PC-9 (cell line): ENCODE data around the gene SMARCA4. TPM values are rescaled to one million over a fixed set of nuclear protein-coding genes. Genes with fewer than 3 reads are reported as not detected.
"Not testable (repeated sequence)": the region's sequence is repeated elsewhere in the genome, so short reads cannot be mapped to it uniquely, and the experiment has no call there.

Experiments used
- BruUV-seq: library from RNA; stranded (reverse); fragments of 400-500 nt; replicated peaks from 2 replicates; lab custom pipeline; 2021; lab: Mats Ljungman, UMichigan
- CTCF ChIA-PET: fragments of 300-600 bp; sonication (Branson Sonifier 250); formaldehyde crosslinking; loops from one replicate; lab custom pipeline; 2022; ENCODE audit warnings: antibody characterized with exemption; lab: Charles Lee
- POLR2A ChIA-PET: fragments of 300-600 bp; sonication (Branson Sonifier 250); formaldehyde crosslinking; loops from one replicate; lab custom pipeline; 2022; ENCODE audit warnings: antibody characterized with exemption; ENCODE audit not compliant: unreplicated experiment; lab: Charles Lee
- DNase-seq, 2 experiments: peaks; one replicate each; pipeline versions ENCODE4 v3.0.0 to v3.0.0-alpha.2; 2015 to 2022; ENCODE audit warnings: mixed read lengths in 1 of 2
- H2AFZ ChIP-seq: fragments of 200-600 bp; sonication (generic); 2 replicates; pipeline ENCODE4 v1.8.1; 2017; ENCODE audit warnings: antibody characterized with exemption
- H3F3A ChIP-seq: fragments of 200-600 bp; sonication (generic); 2 replicates; pipeline ENCODE4 v1.8.1; 2017; ENCODE audit warnings: antibody characterized with exemption, mild to moderate bottlenecking, low read depth; ENCODE audit not compliant: insufficient read depth
- H3K27ac ChIP-seq: fragments of 200-600 bp; sonication (generic); 2 replicates; pipeline ENCODE4 v1.6.1; 2016; ENCODE audit warnings: mixed run types
- H3K27me3 ChIP-seq: fragments of 200-600 bp; sonication (generic); 2 replicates; pipeline ENCODE4 v1.6.1; 2016; ENCODE audit warnings: low read depth, mixed run types; ENCODE audit not compliant: insufficient read depth
- H3K36me3 ChIP-seq: fragments of 200-600 bp; sonication (generic); 2 replicates; pipeline ENCODE4 v1.6.1; 2016; ENCODE audit warnings: low read depth, mixed run types
- H3K4me1 ChIP-seq: fragments of 200-600 bp; sonication (generic); replicated peaks from 2 replicates; pipeline ENCODE4 v1.6.1; 2016; ENCODE audit warnings: mixed run types; ENCODE audit not compliant: insufficient read depth
- H3K4me2 ChIP-seq: fragments of 200-600 bp; sonication (generic); 2 replicates; pipeline ENCODE4 v1.6.1; 2017; ENCODE audit warnings: mixed run types
- H3K4me3 ChIP-seq: fragments of 200-600 bp; sonication (generic); 2 replicates; pipeline ENCODE4 v1.6.1; 2016; ENCODE audit warnings: mixed run types
- H3K79me2 ChIP-seq: fragments of 200-600 bp; sonication (generic); 2 replicates; pipeline ENCODE4 v1.6.1; 2017; ENCODE audit warnings: low read depth, mixed run types
- H3K9me2 ChIP-seq: fragments of 200-600 bp; sonication (generic); 2 replicates; pipeline ENCODE4 v1.8.1; 2017; ENCODE audit warnings: mild to moderate bottlenecking; ENCODE audit not compliant: insufficient read depth
- H3K9me3 ChIP-seq: fragments of 200-600 bp; sonication (generic); 2 replicates; pipeline ENCODE4 v1.8.1; 2016; ENCODE audit warnings: low read depth; ENCODE audit not compliant: insufficient read depth
- H4K20me1 ChIP-seq: fragments of 200-600 bp; sonication (generic); 2 replicates; pipeline ENCODE4 v1.8.1; 2017; ENCODE audit not compliant: insufficient read depth
- EZH2 ChIP-seq: fragments of 200-600 bp; sonication (generic); IDR thresholded peaks from 2 replicates; pipeline ENCODE4 v1.8.0; 2017; ENCODE audit warnings: antibody characterized with exemption, low read depth
- intact Hi-C: fragments of 100-400 bp; cut with micrococcal nuclease; formaldehyde crosslinking; loops from one replicate; pipeline ENCODE4 v1.10.0; 2022; ENCODE audit not compliant: unreplicated experiment
- total RNA-seq: library from RNA; stranded (reverse); gene quantifications from 2 replicates; pipeline ENCODE4 v1.2.3, GENCODE V29; 2021
- TF ChIP-seq, protein P1 (sequence below): fragments of 200-600 bp; sonication (generic); conservative IDR thresholded peaks from 2 replicates; pipeline ENCODE4 v1.6.1; 2017; ENCODE audit warnings: mixed run types, antibody characterized with exemption, mild to moderate bottlenecking, moderate library complexity

Gene SMARCA4
- total RNA-seq, 1 experiment from 2014 or later, result 136 TPM

DNA sequence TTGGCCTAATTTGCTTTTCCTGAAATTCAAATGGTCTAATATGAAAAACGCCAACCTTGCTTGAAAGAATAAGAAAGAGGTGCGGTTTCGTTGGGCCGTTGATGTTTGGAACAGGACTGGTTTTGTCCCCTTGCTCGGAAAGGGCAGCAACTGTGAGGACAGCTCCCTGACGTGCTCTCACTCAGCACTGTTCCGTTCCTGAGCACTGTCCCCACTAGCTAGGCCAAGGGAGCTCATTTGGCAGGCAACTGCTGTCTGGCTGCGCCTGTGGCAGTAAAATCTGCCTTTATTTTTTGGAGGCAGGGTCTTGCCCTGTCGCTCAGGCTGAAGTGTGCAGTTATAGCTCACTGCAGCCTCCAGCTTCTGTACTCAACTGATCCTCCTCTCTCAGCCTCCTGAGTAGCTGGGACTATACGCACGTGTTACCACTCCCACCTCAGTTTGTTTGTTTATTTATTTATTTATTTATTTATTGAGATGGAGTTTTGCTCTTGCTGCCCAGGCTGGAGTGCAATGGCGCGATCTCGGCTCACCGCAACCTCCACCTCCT is 132.9 kb downstream of the SMARCA4 start:
- TF ChIP-seq, protein P1, sequence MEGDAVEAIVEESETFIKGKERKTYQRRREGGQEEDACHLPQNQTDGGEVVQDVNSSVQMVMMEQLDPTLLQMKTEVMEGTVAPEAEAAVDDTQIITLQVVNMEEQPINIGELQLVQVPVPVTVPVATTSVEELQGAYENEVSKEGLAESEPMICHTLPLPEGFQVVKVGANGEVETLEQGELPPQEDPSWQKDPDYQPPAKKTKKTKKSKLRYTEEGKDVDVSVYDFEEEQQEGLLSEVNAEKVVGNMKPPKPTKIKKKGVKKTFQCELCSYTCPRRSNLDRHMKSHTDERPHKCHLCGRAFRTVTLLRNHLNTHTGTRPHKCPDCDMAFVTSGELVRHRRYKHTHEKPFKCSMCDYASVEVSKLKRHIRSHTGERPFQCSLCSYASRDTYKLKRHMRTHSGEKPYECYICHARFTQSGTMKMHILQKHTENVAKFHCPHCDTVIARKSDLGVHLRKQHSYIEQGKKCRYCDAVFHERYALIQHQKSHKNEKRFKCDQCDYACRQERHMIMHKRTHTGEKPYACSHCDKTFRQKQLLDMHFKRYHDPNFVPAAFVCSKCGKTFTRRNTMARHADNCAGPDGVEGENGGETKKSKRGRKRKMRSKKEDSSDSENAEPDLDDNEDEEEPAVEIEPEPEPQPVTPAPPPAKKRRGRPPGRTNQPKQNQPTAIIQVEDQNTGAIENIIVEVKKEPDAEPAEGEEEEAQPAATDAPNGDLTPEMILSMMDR, result no peak
- no peak for TF ChIP-seq EZH2
- Histone ChIP-seq H3K79me2 (peaks cover 82% of the 10 kb centered on the region), H3K4me1 (peaks cover 62% of the 10 kb centered on the region), H3K4me3 (peak overlapping the region; percentile 90; the same call in 1 of the 2 replicates), H3K9me2 (no peaks in the 10 kb centered on the region), H4K20me1 (peaks cover 52% of the 10 kb centered on the region), H2AFZ (no peak overlapping the region), H3K9me3 (no peaks in the 10 kb centered on the region), H3K36me3 (peaks cover 51% of the 10 kb centered on the region), H3F3A (peaks cover 87% of the 10 kb centered on the region), H3K4me2 (peak overlapping the region; percentile 96), H3K27me3 (no peaks in the 10 kb centered on the region), H3K27ac (peak overlapping the region; percentile 98)
- no peak for DNase-seq
- CTCF ChIA-PET, result no interaction called here
- intact Hi-C loops, result loop anchor here (5.0 kb wide), 1 partner anchor 44 kb away; no protein-coding TSS in a partner anchor
- POLR2A ChIA-PET, result interaction anchor here (0.7 kb wide), 1 partner anchor 95 kb away, joined by 5 read pairs; no protein-coding TSS in a partner anchor
- BruUV-seq, result no TSS peak

DNA sequence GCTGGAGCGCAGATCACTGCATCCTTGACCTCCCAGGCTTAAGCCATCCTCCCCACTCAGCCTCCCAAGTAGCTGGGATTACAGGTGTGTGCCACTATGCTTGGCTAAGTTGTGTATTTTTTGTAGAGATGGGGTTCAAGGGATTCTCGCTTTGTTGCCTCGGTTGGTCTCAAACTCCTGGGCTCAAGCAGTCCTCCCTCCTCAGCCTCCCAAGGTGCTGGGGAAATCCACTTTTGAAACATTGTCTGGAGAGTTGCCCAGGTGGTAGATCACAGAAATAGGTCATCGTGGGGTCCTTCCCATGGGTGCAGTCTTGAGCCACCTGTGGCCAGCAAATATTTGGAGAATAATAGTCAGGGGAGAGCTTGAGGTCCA is 133.7 kb downstream of the SMARCA4 start:
- Histone ChIP-seq H2AFZ (no peak overlapping the region), H3K9me2 (no peaks in the 10 kb centered on the region), H3K27me3 (no peaks in the 10 kb centered on the region), H3K27ac (peak overlapping the region; percentile 98), H3K4me2 (peak overlapping the region; percentile 96), H3K4me3 (peak overlapping the region; percentile 27; the same call in 1 of the 2 replicates), H3K79me2 (peaks cover 88% of the 10 kb centered on the region), H4K20me1 (peaks cover 59% of the 10 kb centered on the region), H3F3A (peaks cover 90% of the 10 kb centered on the region), H3K9me3 (no peaks in the 10 kb centered on the region), H3K4me1 (peaks cover 59% of the 10 kb centered on the region), H3K36me3 (peaks cover 59% of the 10 kb centered on the region)
- BruUV-seq, result TSS peak; percentile 51
- no peak for TF ChIP-seq EZH2
- no peak for DNase-seq
- POLR2A ChIA-PET, result interaction anchor here (0.6 to 1.5 kb wide), 5 partner anchors 9 to 155 kb away, joined by 3 to 14 read pairs (median 5); no protein-coding TSS in a partner anchor
- intact Hi-C loops, result loop anchor here (5.0 kb wide), 1 partner anchor 43 kb away; no protein-coding TSS in a partner anchor
- CTCF ChIA-PET, result interaction anchor here (0.7 to 1.3 kb wide), 2 partner anchors 59 to 223 kb away, joined by 7 to 16 read pairs; no protein-coding TSS in a partner anchor

DNA sequence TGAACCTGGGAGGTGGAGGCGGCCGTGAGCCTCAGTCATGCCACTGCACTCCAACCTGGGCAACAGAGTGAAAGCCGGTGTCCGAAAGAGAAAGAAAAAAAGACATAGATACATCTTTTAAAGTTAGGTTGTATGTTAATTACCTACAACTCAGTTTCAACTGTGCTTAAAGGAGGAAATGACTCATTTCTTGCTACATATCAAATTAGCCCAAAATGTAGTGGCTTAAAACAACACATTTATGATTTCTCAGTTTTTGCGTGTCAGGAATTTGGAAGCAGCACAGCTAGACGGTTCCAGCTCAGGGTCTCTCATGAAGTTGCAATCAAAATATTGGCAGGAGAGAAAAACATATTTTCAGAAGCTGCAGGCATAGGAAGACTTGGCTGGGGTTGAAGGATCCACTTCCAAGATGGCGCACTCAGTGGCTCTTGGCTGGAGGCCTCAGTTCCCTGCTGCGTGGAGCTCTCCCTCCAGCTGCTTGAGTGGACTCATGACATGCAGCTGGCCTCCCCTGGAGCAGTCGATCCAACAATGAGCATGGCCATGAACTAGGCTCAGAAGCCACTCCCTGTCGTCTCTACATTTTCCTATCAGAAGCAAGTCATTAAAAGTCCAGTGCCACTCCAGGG is 135.5 kb downstream of the SMARCA4 start:
- Histone ChIP-seq H3K36me3 (peaks cover 70% of the 10 kb centered on the region), H3K4me3 (no peak overlapping the region; the same call in 1 of the 2 replicates), H3K27ac (peak overlapping the region; percentile 98), H3K4me2 (peak overlapping the region; percentile 24), H4K20me1 (peaks cover 71% of the 10 kb centered on the region), H3K9me3 (no peaks in the 10 kb centered on the region), H3K4me1 (peaks cover 55% of the 10 kb centered on the region), H3K79me2 (peaks cover 90% of the 10 kb centered on the region), H3K9me2 (no peaks in the 10 kb centered on the region), H3F3A (peaks cover 93% of the 10 kb centered on the region), H3K27me3 (no peaks in the 10 kb centered on the region), H2AFZ (no peak overlapping the region)
- no TSS peak for BruUV-seq
- ChIA-PET POLR2A (interaction anchor here (1.5 kb wide), 1 partner anchor 11 kb away, joined by 14 read pairs; no protein-coding TSS in a partner anchor), CTCF (interaction anchor here (0.5 kb wide), 1 partner anchor 21 kb away, joined by 4 read pairs; no protein-coding TSS in a partner anchor)
- intact Hi-C loops, result no loop called here
- TF ChIP-seq, protein P1, result no peak
- TF ChIP-seq EZH2, result no peak
- DNase-seq, result peak in 1 of 2 experiments; percentile 58

DNA sequence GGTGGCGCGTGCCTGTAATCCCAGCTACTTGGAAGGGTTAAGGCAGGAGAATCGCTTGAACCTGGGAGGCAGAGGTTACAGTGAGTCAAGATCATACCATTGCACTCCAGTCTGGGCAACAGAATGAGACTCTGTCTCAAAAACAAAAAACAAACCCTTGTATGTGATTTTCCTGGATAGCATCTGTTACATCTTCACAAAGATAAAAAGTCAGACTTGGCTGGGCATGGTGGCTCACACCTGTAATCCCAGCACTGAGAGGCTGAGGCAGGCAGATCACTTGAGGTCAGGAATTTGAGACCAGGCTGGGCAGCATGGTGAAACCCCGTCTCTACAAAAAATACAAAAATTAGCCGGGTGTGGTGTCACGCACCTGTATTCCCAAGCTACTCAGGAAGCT is 136.5 kb downstream of the SMARCA4 start:
- H4K20me1 ChIP-seq, result peaks cover 79% of the 10 kb centered on the region
- peaks cover 72% of the 10 kb centered on the region for H3K36me3 ChIP-seq

More for the DNA sequence above, 136.5 kb downstream of the SMARCA4 start:
- H3K9me2 ChIP-seq, POLR2A ChIA-PET, H2AFZ ChIP-seq, DNase-seq, H3K4me3 ChIP-seq, H3K9me3 ChIP-seq, H3K27me3 ChIP-seq, BruUV-seq, intact Hi-C loops, H3K4me2 ChIP-seq: not testable (repeated sequence)
- peaks cover 92% of the 10 kb centered on the region for H3K79me2 ChIP-seq
- CTCF ChIA-PET, result interaction anchor here (0.6 kb wide), 1 partner anchor 161 kb away, joined by 5 read pairs; no protein-coding TSS in a partner anchor
- peaks cover 94% of the 10 kb centered on the region for H3F3A ChIP-seq
- peak overlapping the region; percentile 2; the same call in 1 of the 2 replicates for H3K27ac ChIP-seq
- H3K4me1 ChIP-seq, result peaks cover 45% of the 10 kb centered on the region
